Measurements from ENCODE around the gene TREX2.

DNA sequence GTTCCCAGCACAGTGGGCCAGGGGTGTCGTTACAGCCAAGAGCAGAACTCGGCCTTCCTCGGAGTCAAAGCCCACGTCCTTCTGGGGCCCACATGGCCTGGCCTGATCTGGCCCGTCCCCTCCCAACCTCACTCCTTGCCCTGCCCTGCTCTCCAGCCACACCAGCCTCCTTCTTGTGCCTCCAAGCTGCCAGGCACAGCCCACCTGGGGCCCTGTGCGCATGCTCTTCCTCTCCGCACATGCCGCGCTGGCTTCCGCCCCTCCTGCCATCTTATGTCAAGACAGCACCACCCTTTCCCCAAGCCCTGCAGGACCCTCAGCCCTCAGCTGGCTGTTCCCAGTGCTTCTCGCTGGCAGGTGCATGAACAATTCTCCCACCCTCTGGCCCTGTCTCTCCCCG lies 17.7 kb upstream of the TREX2 start:
- TF ChIP-seq, protein P1, sequence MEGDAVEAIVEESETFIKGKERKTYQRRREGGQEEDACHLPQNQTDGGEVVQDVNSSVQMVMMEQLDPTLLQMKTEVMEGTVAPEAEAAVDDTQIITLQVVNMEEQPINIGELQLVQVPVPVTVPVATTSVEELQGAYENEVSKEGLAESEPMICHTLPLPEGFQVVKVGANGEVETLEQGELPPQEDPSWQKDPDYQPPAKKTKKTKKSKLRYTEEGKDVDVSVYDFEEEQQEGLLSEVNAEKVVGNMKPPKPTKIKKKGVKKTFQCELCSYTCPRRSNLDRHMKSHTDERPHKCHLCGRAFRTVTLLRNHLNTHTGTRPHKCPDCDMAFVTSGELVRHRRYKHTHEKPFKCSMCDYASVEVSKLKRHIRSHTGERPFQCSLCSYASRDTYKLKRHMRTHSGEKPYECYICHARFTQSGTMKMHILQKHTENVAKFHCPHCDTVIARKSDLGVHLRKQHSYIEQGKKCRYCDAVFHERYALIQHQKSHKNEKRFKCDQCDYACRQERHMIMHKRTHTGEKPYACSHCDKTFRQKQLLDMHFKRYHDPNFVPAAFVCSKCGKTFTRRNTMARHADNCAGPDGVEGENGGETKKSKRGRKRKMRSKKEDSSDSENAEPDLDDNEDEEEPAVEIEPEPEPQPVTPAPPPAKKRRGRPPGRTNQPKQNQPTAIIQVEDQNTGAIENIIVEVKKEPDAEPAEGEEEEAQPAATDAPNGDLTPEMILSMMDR (IDR thresholded peaks at IDR 0.05; ENCODE audit: insufficient read depth, low read length) = no peak
- TF ChIP-seq GABPA (IDR thresholded peaks at IDR 0.05; ENCODE audit: low read depth) = no peak

All from HL-60 (cell line).